HT-29 (cell line): ENCODE data around the gene PRKG1. TPM values are rescaled to one million over a fixed set of nuclear protein-coding genes. Genes with fewer than 3 reads are reported as not detected.

ENCODE experiments used
- DNase-seq: peaks from one replicate; pipeline ENCODE4 v3.0.0-alpha.2; 2015; ENCODE audit warnings: low spot score
- small RNA-seq: library from RNA; depleted of rRNA; stranded (forward); fragments of <200 nt; gene quantifications from one replicate; pipeline ENCODE3, GENCODE V24; 2014
- total RNA-seq: library from RNA; depleted of rRNA; stranded (reverse); fragments of >200 nt; shearing (Covaris generic); gene quantifications from 2 replicates; pipeline ENCODE4 v1.2.3, GENCODE V29; 2014; rRNA removed

The PRKG1 gene
- total RNA-seq, 1 experiment from 2014 or later, result not detected

DNA sequence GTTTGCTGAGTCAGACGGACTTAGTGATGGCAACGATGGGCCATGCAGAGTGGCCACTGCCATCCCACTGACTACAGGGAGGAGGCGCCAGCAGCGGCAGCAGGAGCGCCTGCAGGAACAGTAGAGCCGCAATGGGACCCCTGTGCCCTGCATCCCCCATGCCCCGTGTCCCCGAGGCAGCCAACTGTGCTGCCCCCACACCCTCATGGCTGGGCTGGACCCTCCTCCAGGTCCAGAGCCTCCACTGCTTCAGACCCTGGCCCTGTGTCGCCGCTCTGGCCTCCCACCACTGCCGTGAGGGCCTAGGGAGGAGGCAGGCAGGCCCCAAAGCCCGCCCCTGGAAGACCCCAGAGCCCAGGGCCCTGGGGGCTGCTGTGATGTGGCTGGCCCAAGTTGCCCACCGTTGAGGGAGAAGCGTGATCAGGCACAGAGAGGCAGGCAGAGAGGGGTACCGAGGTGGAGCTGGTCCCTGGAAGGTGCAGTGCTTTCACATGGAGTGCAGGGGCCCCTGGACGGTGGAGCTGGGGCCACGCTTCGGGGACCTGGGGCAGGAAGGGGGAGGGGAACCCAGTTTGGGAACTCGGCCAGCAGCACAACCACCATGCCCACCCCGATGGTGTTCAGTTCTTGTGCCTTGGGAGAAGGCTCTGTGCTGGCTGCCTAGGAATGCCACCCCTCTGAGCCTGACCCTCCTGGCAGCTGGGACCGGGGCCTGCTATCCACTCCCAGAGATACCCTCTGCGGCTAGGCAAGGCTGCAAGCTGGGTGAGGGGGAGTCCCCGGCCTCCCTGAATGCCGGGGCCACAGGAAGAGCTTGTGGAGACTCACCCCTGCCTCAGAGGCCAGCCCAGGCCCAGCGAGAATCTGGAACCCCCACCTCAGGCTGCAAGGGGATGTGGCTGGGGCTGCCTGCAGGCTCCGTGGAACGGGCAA is 1272.4 kb downstream of the PRKG1 start:
- no peak for DNase-seq

DNA sequence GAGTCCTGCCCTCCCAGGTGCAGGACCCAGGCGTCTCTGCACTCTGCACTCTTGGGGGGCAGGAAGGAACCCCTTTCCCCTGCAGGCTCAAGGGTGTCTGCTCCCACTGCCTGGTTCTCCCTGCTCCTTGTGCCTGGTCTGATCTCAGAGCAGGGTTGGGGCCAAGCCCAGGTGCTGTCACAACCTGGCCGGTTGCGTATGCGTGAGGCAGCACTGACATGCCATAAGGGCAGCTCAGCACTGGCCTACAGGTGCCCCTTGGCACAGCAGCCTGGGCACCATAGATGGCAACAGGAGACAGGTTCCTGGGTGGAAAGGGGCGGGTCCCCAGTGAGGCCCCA is 1273.0 kb downstream of the PRKG1 start:
- no peak for DNase-seq

Small RNAs within 50 kb of the gene (small RNA-seq; reads per million reads assigned to genes)
- gene MIR605, result not detected

Other genes starting within 250 kb of the PRKG1 start
- 0.03 and 0.16 TPM in 2 replicates for gene A1CF, start 188.9 kb upstream of the PRKG1 start, total RNA-seq